ENCODE results near the gene IDNK.

IDNK gene

DNA sequence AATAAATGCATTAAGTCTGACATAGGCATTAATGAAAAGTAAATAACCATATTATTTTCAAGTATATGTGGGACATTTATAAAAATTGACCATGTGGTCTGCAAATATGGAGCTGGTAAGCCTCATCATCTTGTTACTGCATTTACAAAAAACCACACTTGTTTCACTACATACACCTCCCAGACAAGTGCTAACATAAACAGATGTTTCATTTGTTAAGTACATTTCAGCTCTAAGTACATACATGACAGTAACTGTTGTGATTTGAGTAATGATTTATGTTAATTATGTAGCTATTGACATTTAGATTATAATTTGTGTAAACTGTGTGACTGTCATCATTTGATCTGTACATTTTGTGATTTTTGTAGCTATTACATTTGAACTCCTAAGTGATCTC is 13.9 kb downstream of the IDNK start:
- H3K9me3 ChIP-seq (ENCODE audit: insufficient read depth, low read depth, low read length), result no peaks in the 10 kb centered on the region
- H3K4me1 ChIP-seq (ENCODE audit: insufficient read depth, low read length), result peaks cover 5% of the 10 kb centered on the region; the same call in 1 of the 2 replicates
- no peak overlapping the region for H3K4me3 ChIP-seq (ENCODE audit: low read length)
- H3K36me3 ChIP-seq (ENCODE audit: insufficient read depth, low read depth, low read length), result no peaks in the 10 kb centered on the region
- H3K27me3 ChIP-seq (ENCODE audit: insufficient read depth, low read length), result no peaks in the 10 kb centered on the region
- H3K27ac ChIP-seq (ENCODE audit: low read length), result no peak overlapping the region
- no peak overlapping the region for H3K9ac ChIP-seq (ENCODE audit: low read depth, low read length)

DNA sequence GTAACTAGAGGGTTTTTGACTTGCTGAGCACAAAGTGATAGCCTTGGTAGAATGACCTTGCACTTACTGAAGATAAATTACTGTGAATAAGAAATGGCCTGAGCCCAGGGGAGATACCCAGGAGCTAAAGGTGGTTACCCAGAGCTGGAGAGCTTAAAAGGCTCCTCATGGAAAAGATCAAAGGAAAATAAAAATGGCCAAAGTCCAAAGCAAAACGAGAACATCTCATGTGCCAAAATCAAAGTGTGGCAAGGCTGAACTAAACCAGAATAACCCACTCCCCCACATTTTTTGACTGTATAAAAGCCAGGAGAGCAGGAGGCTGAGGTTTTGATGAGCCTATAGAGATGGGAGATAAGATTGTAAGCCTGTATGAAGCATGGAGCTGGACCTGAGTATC is 14.4 kb downstream of the IDNK start:
- Histone ChIP-seq H3K27me3 (ENCODE audit: insufficient read depth, low read length) (no peaks in the 10 kb centered on the region), H3K27ac (ENCODE audit: low read length) (no peak overlapping the region), H3K9me3 (ENCODE audit: insufficient read depth, low read depth, low read length) (no peaks in the 10 kb centered on the region), H3K4me1 (ENCODE audit: insufficient read depth, low read length) (peaks cover 5% of the 10 kb centered on the region; the same call in 1 of the 2 replicates), H3K4me3 (ENCODE audit: low read length) (no peak overlapping the region), H3K36me3 (ENCODE audit: insufficient read depth, low read depth, low read length) (no peaks in the 10 kb centered on the region), H3K9ac (ENCODE audit: low read depth, low read length) (no peak overlapping the region)

DNA sequence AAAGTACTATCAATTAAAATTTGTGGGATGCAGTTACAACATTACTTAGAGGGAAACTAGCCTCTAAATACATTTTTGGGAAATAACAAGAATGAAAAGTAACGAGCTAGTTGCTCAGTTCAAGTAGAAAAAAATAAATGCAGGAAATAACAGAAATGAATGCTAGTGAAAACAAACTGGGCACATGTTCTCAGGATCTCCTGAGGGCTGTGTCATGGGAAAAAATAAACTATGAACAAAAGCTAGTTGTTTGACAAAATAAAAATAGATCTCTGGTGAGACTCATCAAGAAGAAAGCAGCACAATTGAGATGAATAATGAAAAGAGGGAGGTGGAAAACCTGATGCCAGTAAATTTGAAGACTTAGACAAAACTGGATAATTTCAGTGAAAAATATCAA is 16.3 kb downstream of the IDNK start:
- Histone ChIP-seq H3K9me3 (ENCODE audit: insufficient read depth, low read depth, low read length) (no peaks in the 10 kb centered on the region), H3K27ac (ENCODE audit: low read length) (no peak overlapping the region), H3K9ac (ENCODE audit: low read depth, low read length) (no peak overlapping the region), H3K4me3 (ENCODE audit: low read length) (no peak overlapping the region), H3K27me3 (ENCODE audit: insufficient read depth, low read length) (no peaks in the 10 kb centered on the region), H3K4me1 (ENCODE audit: insufficient read depth, low read length) (no peaks in the 10 kb centered on the region), H3K36me3 (ENCODE audit: insufficient read depth, low read depth, low read length) (no peaks in the 10 kb centered on the region)

DNA sequence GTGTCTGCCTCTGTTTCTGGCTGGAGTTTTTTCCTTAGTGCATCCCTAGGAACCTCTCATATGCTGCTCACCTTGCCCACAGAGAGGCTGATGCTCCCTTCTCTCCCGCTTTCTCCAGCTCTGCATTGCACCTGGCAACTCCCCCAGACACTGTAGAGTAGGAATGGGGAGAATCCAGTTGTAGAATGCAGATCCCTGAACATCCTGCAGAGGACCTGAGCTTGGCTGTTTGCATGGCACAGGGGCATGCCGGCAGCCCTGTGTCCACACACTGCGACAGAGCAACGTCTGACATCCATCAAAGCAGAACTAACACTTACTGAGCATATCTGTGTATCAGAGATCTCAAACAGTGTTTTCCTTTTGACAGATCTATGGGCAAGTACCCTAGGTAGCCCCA is 19.9 kb downstream of the IDNK start:
- H3K4me1 ChIP-seq (ENCODE audit: insufficient read depth, low read length), result no peaks in the 10 kb centered on the region
- H3K36me3 ChIP-seq (ENCODE audit: insufficient read depth, low read depth, low read length), result no peaks in the 10 kb centered on the region
- H3K4me3 ChIP-seq (ENCODE audit: low read length), result no peak overlapping the region
- H3K9ac ChIP-seq (ENCODE audit: low read depth, low read length), result no peak overlapping the region
- H3K27me3 ChIP-seq (ENCODE audit: insufficient read depth, low read length), result no peaks in the 10 kb centered on the region
- no peaks in the 10 kb centered on the region for H3K9me3 ChIP-seq (ENCODE audit: insufficient read depth, low read depth, low read length)
- H3K27ac ChIP-seq (ENCODE audit: low read length), result no peak overlapping the region

DNA sequence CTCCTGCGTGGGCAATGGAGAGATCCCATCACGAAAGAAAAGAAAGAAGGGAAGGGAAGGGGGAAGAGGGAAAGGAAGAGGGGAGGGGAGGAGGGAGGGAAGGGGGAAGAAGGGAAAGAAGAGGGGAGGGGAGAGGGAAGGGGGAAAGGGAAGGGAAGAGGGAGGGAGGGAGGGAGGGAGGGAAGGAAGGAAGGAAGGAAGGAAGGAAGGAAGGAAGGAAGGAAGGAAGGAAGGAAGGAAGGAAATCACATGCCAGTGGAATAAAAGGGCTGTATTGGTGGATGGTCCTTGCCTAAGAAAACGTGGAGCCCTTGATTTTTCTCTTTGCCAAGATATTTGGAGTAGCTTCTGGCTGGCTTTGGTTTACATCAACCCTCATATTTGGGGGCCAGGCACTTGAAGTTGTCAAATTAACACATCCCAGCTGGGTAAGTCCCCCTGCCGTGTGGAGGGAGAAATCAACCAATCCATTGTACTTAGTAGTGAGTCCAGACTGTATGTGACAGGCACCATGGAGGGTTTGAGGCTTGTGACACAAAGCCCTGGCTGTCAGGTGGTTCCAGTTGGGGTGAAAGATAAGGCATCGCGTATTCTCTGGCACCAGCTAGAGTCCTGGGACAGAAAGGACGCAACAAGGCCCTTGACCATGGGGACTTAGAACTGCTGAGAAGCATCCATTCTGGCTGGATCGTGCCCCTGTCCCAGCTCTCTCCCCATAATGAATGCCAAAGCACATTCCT is 23.7 kb downstream of the IDNK start:
- Histone ChIP-seq H3K4me3 (ENCODE audit: low read length) (no peak overlapping the region), H3K4me1 (ENCODE audit: insufficient read depth, low read length) (no peaks in the 10 kb centered on the region), H3K27me3 (ENCODE audit: insufficient read depth, low read length) (no peaks in the 10 kb centered on the region), H3K9ac (ENCODE audit: low read depth, low read length) (no peak overlapping the region), H3K36me3 (ENCODE audit: insufficient read depth, low read depth, low read length) (peaks cover 18% of the 10 kb centered on the region), H3K27ac (ENCODE audit: low read length) (no peak overlapping the region), H3K9me3 (ENCODE audit: insufficient read depth, low read depth, low read length) (no peaks in the 10 kb centered on the region)

DNA sequence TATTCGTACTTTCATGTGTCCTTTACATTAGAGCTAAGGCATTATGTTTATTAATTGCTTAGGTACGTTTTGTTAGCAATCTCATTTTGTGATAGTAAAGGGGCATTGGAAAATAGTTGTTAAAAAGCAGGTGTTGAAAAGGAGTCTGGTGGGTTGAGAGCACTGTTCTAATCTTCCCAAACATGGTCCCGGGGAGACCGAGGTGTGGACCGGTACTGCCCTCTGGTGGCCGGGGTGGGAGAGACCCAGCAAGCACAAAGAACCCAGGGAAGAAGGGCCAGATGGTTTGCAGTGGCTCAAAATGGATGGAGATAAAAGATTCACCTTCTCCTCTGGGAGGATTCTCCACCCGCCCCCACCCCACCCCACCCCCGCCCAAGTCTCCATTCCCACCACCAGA is 26.1 kb downstream of the IDNK start:
- Histone ChIP-seq H3K36me3 (ENCODE audit: insufficient read depth, low read depth, low read length) (peaks cover 35% of the 10 kb centered on the region), H3K9me3 (ENCODE audit: insufficient read depth, low read depth, low read length) (no peaks in the 10 kb centered on the region), H3K4me3 (ENCODE audit: low read length) (no peak overlapping the region), H3K9ac (ENCODE audit: low read depth, low read length) (no peak overlapping the region), H3K27ac (ENCODE audit: low read length) (no peak overlapping the region), H3K4me1 (ENCODE audit: insufficient read depth, low read length) (no peaks in the 10 kb centered on the region), H3K27me3 (ENCODE audit: insufficient read depth, low read length) (no peaks in the 10 kb centered on the region)

DNA sequence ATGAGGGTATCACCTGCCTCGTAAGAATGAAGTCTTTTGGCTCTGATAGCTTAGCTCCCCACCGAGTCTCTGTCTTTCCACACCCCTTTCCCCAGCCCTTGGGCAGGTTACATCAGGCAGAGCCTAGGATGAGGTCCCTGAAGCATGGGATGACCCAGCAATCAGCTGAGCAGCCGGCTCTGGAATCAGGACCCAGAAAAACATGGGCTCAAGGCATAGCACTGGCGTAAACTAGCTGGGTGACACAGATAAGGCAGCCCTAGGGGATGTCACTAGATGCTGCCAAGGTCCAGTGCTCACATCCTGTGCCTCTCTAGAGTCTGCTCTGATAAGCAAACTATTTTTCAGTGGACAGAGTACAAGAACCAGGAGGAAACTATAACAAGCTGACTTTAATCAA is 26.6 kb downstream of the IDNK start:
- Histone ChIP-seq H3K4me1 (ENCODE audit: insufficient read depth, low read length) (no peaks in the 10 kb centered on the region), H3K27ac (ENCODE audit: low read length) (peak overlapping the region; percentile 54), H3K9me3 (ENCODE audit: insufficient read depth, low read depth, low read length) (no peaks in the 10 kb centered on the region), H3K4me3 (ENCODE audit: low read length) (no peak overlapping the region), H3K27me3 (ENCODE audit: insufficient read depth, low read length) (no peaks in the 10 kb centered on the region), H3K9ac (ENCODE audit: low read depth, low read length) (no peak overlapping the region; the same call in 1 of the 2 replicates), H3K36me3 (ENCODE audit: insufficient read depth, low read depth, low read length) (peaks cover 39% of the 10 kb centered on the region)

DNA sequence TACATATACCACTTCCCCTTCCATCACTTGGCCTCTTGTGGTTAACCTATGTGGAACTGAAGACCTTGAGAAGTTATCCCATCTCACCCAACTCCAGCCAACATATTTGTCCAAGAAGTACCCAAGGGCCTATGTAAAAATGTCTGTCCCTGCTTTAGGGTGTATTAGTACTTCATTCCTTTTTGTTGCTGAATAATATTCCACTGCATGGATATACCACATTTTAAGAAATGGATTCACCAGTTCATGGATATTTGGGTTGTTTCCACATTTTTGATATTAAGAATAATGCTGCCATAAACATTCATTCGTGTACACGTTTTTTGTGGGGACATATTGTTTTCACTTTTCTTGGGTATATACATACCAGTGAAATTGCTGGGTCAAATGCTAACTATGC is 28.6 kb downstream of the IDNK start:
- H3K36me3 ChIP-seq (ENCODE audit: insufficient read depth, low read depth, low read length), result peaks cover 59% of the 10 kb centered on the region
- H3K4me3 ChIP-seq (ENCODE audit: low read length), result no peak overlapping the region

DNA sequence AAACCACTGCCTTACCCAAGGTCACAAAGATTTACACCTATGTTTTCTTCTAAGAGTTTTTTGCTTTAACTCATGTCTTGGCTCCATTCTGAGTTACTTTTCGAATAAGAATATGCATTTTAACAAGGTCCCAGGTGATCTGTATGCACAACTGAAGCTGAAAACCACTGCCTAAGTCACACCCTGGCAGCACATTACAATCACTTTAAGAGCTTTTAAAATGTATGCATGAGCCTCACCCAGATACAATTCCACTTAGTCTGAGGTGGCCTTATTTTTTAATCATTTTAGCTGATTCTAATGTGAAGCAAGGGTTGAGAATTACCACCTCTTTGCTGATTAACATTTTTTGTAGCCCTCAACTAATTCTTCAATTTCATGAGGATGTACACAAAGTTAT is 29.5 kb downstream of the IDNK start:
- no peaks in the 10 kb centered on the region for H3K27me3 ChIP-seq (ENCODE audit: insufficient read depth, low read length)
- no peak overlapping the region for H3K27ac ChIP-seq (ENCODE audit: low read length)
- H3K9ac ChIP-seq (ENCODE audit: low read depth, low read length), result no peak overlapping the region
- peaks cover 68% of the 10 kb centered on the region for H3K36me3 ChIP-seq (ENCODE audit: insufficient read depth, low read depth, low read length)
- H3K4me1 ChIP-seq (ENCODE audit: insufficient read depth, low read length), result no peaks in the 10 kb centered on the region
- H3K9me3 ChIP-seq (ENCODE audit: insufficient read depth, low read depth, low read length), result no peaks in the 10 kb centered on the region
- H3K4me3 ChIP-seq (ENCODE audit: low read length), result no peak overlapping the region

More for the DNA sequence above, 28.6 kb downstream of the IDNK start:
- H3K27me3 ChIP-seq (ENCODE audit: insufficient read depth, low read length), result no peaks in the 10 kb centered on the region
- no peaks in the 10 kb centered on the region for H3K9me3 ChIP-seq (ENCODE audit: insufficient read depth, low read depth, low read length)
- H3K4me1 ChIP-seq (ENCODE audit: insufficient read depth, low read length), result no peaks in the 10 kb centered on the region
- H3K9ac ChIP-seq (ENCODE audit: low read depth, low read length), result no peak overlapping the region
- H3K27ac ChIP-seq (ENCODE audit: low read length), result no peak overlapping the region

DNA sequence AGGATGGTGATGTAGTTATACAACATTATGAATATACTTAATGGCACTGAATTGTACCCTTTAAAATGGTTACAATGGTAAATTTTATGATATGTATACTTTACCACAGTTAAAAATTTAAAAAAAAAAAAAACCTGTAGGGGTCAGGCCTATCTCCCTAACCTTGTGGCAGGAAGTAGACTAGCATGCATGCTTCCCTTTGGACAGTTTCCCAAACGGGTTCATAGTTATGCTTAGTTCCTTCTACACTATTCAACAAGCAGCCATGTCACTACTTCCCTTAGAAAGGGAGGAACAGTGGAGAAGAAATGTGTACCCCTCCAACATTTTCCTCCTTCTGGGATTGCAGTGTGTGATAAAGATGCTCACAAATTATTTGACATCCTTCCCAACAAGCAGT is 32.5 kb downstream of the IDNK start:
- no peak overlapping the region for H3K9ac ChIP-seq (ENCODE audit: low read depth, low read length)
- H3K36me3 ChIP-seq (ENCODE audit: insufficient read depth, low read depth, low read length), result peaks cover 89% of the 10 kb centered on the region
- H3K27ac ChIP-seq (ENCODE audit: low read length), result no peak overlapping the region
- H3K9me3 ChIP-seq (ENCODE audit: insufficient read depth, low read depth, low read length), result no peaks in the 10 kb centered on the region
- H3K4me3 ChIP-seq (ENCODE audit: low read length), result no peak overlapping the region
- no peaks in the 10 kb centered on the region for H3K4me1 ChIP-seq (ENCODE audit: insufficient read depth, low read length)
- H3K27me3 ChIP-seq (ENCODE audit: insufficient read depth, low read length), result no peaks in the 10 kb centered on the region

DNA sequence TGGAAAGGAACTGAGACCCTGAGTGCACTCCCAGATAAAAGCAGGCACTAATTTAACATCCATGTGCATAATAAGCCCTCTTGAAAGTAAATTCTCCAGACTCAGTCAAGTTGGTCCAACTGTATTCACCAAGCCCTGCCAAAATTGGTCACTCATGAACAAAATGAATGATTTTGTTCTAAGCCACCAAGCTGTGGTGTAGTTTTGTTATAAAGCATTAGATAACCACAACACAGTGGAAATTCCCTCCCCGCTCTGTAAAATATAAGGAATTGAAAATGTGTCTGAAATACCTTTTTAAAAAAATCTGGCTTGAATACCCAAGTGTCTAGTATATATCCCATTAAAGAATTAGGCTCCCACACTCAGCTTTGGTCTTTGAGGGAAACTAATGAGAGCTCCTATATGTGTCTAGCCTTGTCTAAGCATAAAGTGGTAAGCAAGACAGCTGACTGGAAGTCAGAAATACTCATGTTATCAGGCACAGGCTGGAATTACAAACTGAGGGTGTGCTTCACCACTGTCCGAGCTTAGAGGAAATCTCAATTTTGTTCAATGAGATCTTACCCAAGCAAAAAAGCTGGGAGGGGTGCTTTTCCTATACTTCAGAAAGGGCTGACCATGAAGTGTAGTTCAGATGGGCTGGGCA is 33.2 kb downstream of the IDNK start:
- no peaks in the 10 kb centered on the region for H3K9me3 ChIP-seq (ENCODE audit: insufficient read depth, low read depth, low read length)
- H3K36me3 ChIP-seq (ENCODE audit: insufficient read depth, low read depth, low read length), result peaks cover 91% of the 10 kb centered on the region
- H3K4me3 ChIP-seq (ENCODE audit: low read length), result no peak overlapping the region
- no peaks in the 10 kb centered on the region for H3K27me3 ChIP-seq (ENCODE audit: insufficient read depth, low read length)
- no peak overlapping the region for H3K9ac ChIP-seq (ENCODE audit: low read depth, low read length)
- no peak overlapping the region for H3K27ac ChIP-seq (ENCODE audit: low read length)
- H3K4me1 ChIP-seq (ENCODE audit: insufficient read depth, low read length), result no peaks in the 10 kb centered on the region

DNA sequence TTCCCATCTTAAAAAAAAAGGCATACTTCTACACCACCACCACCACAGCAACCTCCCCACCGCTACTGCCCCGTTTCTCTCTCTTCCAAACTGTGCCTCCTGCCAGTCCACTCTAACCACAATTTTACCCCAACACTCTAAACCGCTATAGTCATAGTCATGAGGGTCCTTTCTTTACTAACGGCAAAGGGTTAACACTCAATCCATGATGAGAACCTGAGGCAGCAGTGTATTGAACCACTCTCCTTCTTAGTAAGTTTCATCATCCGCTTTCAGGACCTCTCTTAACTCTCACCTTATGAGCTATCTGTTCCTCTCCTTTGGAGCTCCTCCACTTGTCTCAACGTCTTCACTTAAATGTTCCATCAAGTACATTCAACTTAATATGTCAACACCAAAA is 34.0 kb downstream of the IDNK start:
- Histone ChIP-seq H3K4me3 (ENCODE audit: low read length) (no peak overlapping the region), H3K36me3 (ENCODE audit: insufficient read depth, low read depth, low read length) (peaks cover 91% of the 10 kb centered on the region), H3K9ac (ENCODE audit: low read depth, low read length) (no peak overlapping the region), H3K27me3 (ENCODE audit: insufficient read depth, low read length) (no peaks in the 10 kb centered on the region), H3K9me3 (ENCODE audit: insufficient read depth, low read depth, low read length) (no peaks in the 10 kb centered on the region), H3K27ac (ENCODE audit: low read length) (no peak overlapping the region), H3K4me1 (ENCODE audit: insufficient read depth, low read length) (no peaks in the 10 kb centered on the region)
